GM12878 (cell line): ENCODE measurements around the gene SCN3B.

Experiments
- ATF2 ChIP-seq: IDR thresholded peaks from 2 replicates; pipeline ENCODE4 v1.6.1; 2012; ENCODE audit warnings: low read length, inconsistent platforms
- ATF3 ChIP-seq: IDR thresholded peaks from 2 replicates; pipeline ENCODE4 v1.6.1; 2011; ENCODE audit warnings: low read depth, mild to moderate bottlenecking, low read length, moderate library complexity, borderline replicate concordance; ENCODE audit errors: extremely low read depth
- CHD1 ChIP-seq: IDR thresholded peaks from 2 replicates; pipeline ENCODE4 v1.6.1; 2012; ENCODE audit warnings: low read depth, low read length, improper control_type of control experiment
- CREM ChIP-seq: IDR thresholded peaks from 2 replicates; pipeline ENCODE4 v1.6.1; 2014; ENCODE audit warnings: antibody characterized with exemption, low read depth
- CTCF ChIP-seq, 3 experiments: IDR thresholded peaks in 2 of 3; conservative IDR thresholded peaks in 1 of 3; 2 replicates each; pipeline ENCODE4 v1.5.1; 2011; ENCODE audit warnings: low read depth in 3 of 3, low read length in 3 of 3, mild to moderate bottlenecking in 3 of 3, control low read depth in 2 of 3, moderate library complexity in 2 of 3, inconsistent platforms in 1 of 3, mixed read lengths in 1 of 3; ENCODE audit not compliant: control insufficient read depth in 2 of 3, insufficient read depth in 1 of 3; ENCODE audit errors: extremely low read depth in 1 of 3
- EP300 ChIP-seq, 2 experiments: fragments of 150-350 bp in 1 of 2; IDR thresholded peaks; 2 replicates each; pipeline ENCODE4 v1.6.1; 2011 to 2012; ENCODE audit warnings: low read depth in 2 of 2, low read length in 2 of 2, borderline replicate concordance in 1 of 2, improper control_type of control experiment in 1 of 2, inconsistent platforms in 1 of 2; ENCODE audit not compliant: control insufficient read depth in 1 of 2
- ESRRA ChIP-seq: IDR thresholded peaks from 2 replicates; pipeline ENCODE4 v1.6.1; 2012; ENCODE audit warnings: mild to moderate bottlenecking, low read length, improper control_type of control experiment
- EZH2 ChIP-seq: IDR thresholded peaks from 2 replicates; pipeline ENCODE4 v1.6.1; 2012; ENCODE audit warnings: low read depth, mild to moderate bottlenecking, control low read depth, inconsistent platforms, low read length, borderline replicate concordance; ENCODE audit not compliant: control insufficient read depth
- IRF4 ChIP-seq: IDR thresholded peaks from 2 replicates; pipeline ENCODE4 v1.6.1; 2011; ENCODE audit warnings: low read depth, low read length
- USF2 ChIP-seq: IDR thresholded peaks from 2 replicates; pipeline ENCODE4 v1.6.1; 2011; ENCODE audit warnings: low read depth, low read length, improper control_type of control experiment, borderline replicate concordance
- ZNF24 ChIP-seq: fragments of 450-650 bp; IDR thresholded peaks from 2 replicates; pipeline ENCODE4 v1.6.1; 2017; ENCODE audit warnings: antibody characterized with exemption, mild to moderate bottlenecking

- TF ChIP-seq CREM (no peak), CTCF (IDR thresholded peaks at IDR 0.05 in 2 of 3, conservative IDR thresholded peaks at IDR 0.05 in 1 of 3; ENCODE audit: control insufficient read depth in 2 of 3, extremely low read depth in 1 of 3, insufficient read depth in 1 of 3, low read depth in 3 of 3, low read length in 3 of 3) (no peak), EZH2 (no peak), IRF4 (no peak), CHD1 (no peak), ZNF24 (no peak), ESRRA (no peak), ATF3 (no peak), ATF2 (no peak), USF2 (no peak), EP300 (IDR thresholded peaks at IDR 0.05; ENCODE audit: borderline replicate concordance in 1 of 2, control insufficient read depth in 1 of 2, low read depth in 2 of 2, low read length in 2 of 2) (no peak)
These were observed 18.1 kb upstream of the SCN3B start for GRCh38 chr11:123672568-123672967.
